MCF 10A (cell line): ENCODE data around the gene TRIM41. TPM values are rescaled to one million over a fixed set of nuclear protein-coding genes. Genes with fewer than 3 reads are reported as not detected.
"Not testable (repeated sequence)": the region's sequence is repeated elsewhere in the genome, so short reads cannot be mapped to it uniquely, and the experiment has no call there.

Source experiments
- BruUV-seq: library from RNA; stranded (reverse); fragments of 400-500 nt; replicated peaks from 2 replicates; lab custom pipeline; 2021; lab: Mats Ljungman, UMichigan
- CTCF ChIA-PET: fragments of 300-600 bp; sonication (Branson Sonifier 250); formaldehyde crosslinking; extraction: SDS; loops from one replicate; lab custom pipeline; 2021; ENCODE audit warnings: antibody characterized with exemption, inconsistent platforms; lab: Yijun Ruan, JAX
- POLR2A ChIA-PET: fragments of 300-600, 350-650 bp; sonication (Branson Sonifier 250); formaldehyde crosslinking; extraction: SDS; loops from one replicate; lab custom pipeline; 2020; ENCODE audit warnings: antibody characterized with exemption, inconsistent platforms; lab: Yijun Ruan, JAX
- DNase-seq: peaks from one replicate; pipeline ENCODE4 v3.0.0-alpha.2; 2018; ENCODE audit not compliant: unreplicated experiment
- H3K27ac Mint-ChIP-seq: one replicate; pipeline ENCODE4 v1.8.0; 2022; ENCODE audit warnings: mild to moderate bottlenecking, low read depth, mixed read lengths; ENCODE audit not compliant: unreplicated experiment
- H3K27me3 Mint-ChIP-seq: one replicate; pipeline ENCODE4 v1.8.0; 2022; ENCODE audit warnings: mixed read lengths; ENCODE audit not compliant: insufficient read depth, unreplicated experiment
- H3K36me3 Mint-ChIP-seq: one replicate; pipeline ENCODE4 v1.8.0; 2022; ENCODE audit warnings: mild to moderate bottlenecking, moderate library complexity, mixed read lengths; ENCODE audit not compliant: insufficient read depth, unreplicated experiment
- H3K4me1 Mint-ChIP-seq: one replicate; pipeline ENCODE4 v1.8.0; 2022; ENCODE audit warnings: mixed read lengths; ENCODE audit not compliant: insufficient read depth, unreplicated experiment
- H3K4me3 Mint-ChIP-seq: one replicate; pipeline ENCODE4 v1.8.0; 2022; ENCODE audit warnings: mild to moderate bottlenecking, moderate library complexity, mixed read lengths; ENCODE audit not compliant: unreplicated experiment
- H3K9me3 Mint-ChIP-seq: one replicate; pipeline ENCODE4 v1.8.0; 2022; ENCODE audit warnings: mixed read lengths; ENCODE audit not compliant: unreplicated experiment
- intact Hi-C: fragments of 100-400 bp; cut with micrococcal nuclease; formaldehyde crosslinking; loops from 2 replicates; pipeline ENCODE4 v1.14.1; 2022
- total RNA-seq: library from RNA; stranded (reverse); gene quantifications from 2 replicates; pipeline ENCODE4 v1.2.3, GENCODE V29; 2022
- TF ChIP-seq, protein P1 (sequence below): fragments of 200-600 bp; IDR thresholded peaks from one replicate; pipeline ENCODE4 v1.8.0; 2022; ENCODE audit warnings: antibody characterized with exemption, mild to moderate bottlenecking; ENCODE audit not compliant: unreplicated experiment

The TRIM41 gene
- total RNA-seq, 1 experiment from 2014 or later, result 49.4 TPM

DNA sequence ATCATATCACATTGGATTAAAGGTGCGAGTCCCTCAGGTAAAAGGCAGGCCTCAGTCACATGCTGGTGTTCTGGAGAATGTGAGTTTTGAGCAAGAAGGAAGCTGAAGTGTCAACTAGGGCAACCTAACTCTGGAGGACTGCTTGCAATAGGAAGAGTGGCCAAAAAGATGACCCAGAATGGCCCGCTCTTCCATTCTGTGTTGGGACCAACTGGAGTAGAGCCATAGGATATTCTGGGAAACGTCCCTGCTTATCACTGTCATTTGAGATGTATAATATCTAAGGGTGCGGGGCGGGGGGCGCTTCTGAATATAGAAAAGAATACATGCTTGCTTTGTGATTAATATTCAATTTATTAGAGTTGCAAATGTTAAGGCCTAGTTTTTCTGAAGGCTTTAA, 11.0 kb upstream of the TRIM41 start:
- Mint-ChIP-seq H3K36me3 (peaks cover 13% of the 10 kb centered on the region), H3K4me3 (no peak overlapping the region), H3K4me1 (peaks cover 19% of the 10 kb centered on the region), H3K27ac (no peak overlapping the region), H3K9me3 (no peaks in the 10 kb centered on the region), H3K27me3 (no peaks in the 10 kb centered on the region)
- no peak for DNase-seq
- no TSS peak for BruUV-seq
- TF ChIP-seq, protein P1, sequence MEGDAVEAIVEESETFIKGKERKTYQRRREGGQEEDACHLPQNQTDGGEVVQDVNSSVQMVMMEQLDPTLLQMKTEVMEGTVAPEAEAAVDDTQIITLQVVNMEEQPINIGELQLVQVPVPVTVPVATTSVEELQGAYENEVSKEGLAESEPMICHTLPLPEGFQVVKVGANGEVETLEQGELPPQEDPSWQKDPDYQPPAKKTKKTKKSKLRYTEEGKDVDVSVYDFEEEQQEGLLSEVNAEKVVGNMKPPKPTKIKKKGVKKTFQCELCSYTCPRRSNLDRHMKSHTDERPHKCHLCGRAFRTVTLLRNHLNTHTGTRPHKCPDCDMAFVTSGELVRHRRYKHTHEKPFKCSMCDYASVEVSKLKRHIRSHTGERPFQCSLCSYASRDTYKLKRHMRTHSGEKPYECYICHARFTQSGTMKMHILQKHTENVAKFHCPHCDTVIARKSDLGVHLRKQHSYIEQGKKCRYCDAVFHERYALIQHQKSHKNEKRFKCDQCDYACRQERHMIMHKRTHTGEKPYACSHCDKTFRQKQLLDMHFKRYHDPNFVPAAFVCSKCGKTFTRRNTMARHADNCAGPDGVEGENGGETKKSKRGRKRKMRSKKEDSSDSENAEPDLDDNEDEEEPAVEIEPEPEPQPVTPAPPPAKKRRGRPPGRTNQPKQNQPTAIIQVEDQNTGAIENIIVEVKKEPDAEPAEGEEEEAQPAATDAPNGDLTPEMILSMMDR, result no peak
- CTCF ChIA-PET, result interaction anchor here (1.2 to 1.3 kb wide), 3 partner anchors 22 to 28 kb away, joined by 3 to 5 read pairs (median 4); no protein-coding TSS in a partner anchor
- intact Hi-C loops, result no loop called here
- POLR2A ChIA-PET, result interaction anchor here (1.7 to 2.6 kb wide), 2 partner anchors 11 to 20 kb away, joined by 6 to 7 read pairs; partner anchors contain the start of gene TRIM41

DNA sequence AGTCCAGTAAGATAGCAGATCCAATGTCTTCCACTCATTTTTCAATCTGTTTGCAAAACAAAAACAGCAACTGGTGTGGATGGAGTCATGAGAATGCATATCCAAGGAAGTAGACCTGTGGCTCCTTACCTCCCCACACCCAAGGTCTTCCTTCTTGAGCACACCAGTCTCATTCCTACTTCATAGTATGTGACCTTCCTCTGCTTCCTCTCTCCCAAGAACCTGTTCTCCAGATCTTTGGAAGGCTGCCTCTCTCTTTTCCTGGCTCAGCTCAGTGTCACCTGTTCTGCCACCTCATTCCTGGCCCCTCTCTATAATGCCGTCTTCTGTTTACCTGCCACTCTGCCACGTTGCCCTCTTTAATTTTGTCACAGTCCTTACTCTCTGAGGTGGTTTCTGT, 10.1 kb upstream of the TRIM41 start:
- Mint-ChIP-seq H3K36me3 (peaks cover 8% of the 10 kb centered on the region), H3K27me3 (no peaks in the 10 kb centered on the region), H3K4me1 (peaks cover 24% of the 10 kb centered on the region), H3K27ac (no peak overlapping the region), H3K9me3 (no peaks in the 10 kb centered on the region), H3K4me3 (no peak overlapping the region)
- BruUV-seq, result no TSS peak
- intact Hi-C loops, result no loop called here
- TF ChIP-seq, protein P1, result no peak
- ChIA-PET POLR2A (interaction anchor here (0.7 to 2.6 kb wide), 3 partner anchors 10 to 1945 kb away, joined by 4 to 7 read pairs (median 6); partner anchors contain the start of gene TRIM41), CTCF (interaction anchor here (0.6 to 1.3 kb wide), 4 partner anchors 23 to 69 kb away, joined by 3 to 5 read pairs (median 4); no protein-coding TSS in a partner anchor)
- DNase-seq, result no peak

DNA sequence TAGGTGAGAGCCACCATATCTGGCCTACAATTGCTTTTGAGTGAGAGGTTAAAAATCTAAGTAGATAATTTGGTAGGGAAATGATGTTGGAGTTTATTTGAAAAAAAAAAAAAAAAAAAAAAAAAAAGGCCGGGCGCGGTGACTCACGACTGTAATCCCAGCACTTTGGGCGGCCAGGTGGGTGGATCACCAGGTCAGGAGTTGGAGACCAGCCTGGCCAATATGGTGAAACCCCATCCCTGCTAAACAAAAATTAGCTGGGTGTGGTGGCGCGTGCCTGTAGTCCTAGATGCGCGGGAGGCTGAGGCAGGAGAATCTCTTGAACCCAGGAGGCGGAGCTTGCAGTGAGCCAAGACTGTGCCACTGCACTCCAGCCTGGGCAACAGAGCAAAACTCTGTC, 8.8 kb upstream of the TRIM41 start:
- CTCF ChIA-PET, H3K9me3 Mint-ChIP-seq, H3K27me3 Mint-ChIP-seq, H3K4me3 Mint-ChIP-seq, BruUV-seq, H3K27ac Mint-ChIP-seq, intact Hi-C loops: not testable (repeated sequence)
- POLR2A ChIA-PET, result interaction anchor here (0.9 to 1.6 kb wide), 3 partner anchors 9 to 27 kb away, joined by 3 to 4 read pairs (median 4); partner anchors contain the start of gene TRIM7
- peaks cover 11% of the 10 kb centered on the region for H3K36me3 Mint-ChIP-seq
- peaks cover 18% of the 10 kb centered on the region for H3K4me1 Mint-ChIP-seq
- peak; percentile 56 for DNase-seq

DNA sequence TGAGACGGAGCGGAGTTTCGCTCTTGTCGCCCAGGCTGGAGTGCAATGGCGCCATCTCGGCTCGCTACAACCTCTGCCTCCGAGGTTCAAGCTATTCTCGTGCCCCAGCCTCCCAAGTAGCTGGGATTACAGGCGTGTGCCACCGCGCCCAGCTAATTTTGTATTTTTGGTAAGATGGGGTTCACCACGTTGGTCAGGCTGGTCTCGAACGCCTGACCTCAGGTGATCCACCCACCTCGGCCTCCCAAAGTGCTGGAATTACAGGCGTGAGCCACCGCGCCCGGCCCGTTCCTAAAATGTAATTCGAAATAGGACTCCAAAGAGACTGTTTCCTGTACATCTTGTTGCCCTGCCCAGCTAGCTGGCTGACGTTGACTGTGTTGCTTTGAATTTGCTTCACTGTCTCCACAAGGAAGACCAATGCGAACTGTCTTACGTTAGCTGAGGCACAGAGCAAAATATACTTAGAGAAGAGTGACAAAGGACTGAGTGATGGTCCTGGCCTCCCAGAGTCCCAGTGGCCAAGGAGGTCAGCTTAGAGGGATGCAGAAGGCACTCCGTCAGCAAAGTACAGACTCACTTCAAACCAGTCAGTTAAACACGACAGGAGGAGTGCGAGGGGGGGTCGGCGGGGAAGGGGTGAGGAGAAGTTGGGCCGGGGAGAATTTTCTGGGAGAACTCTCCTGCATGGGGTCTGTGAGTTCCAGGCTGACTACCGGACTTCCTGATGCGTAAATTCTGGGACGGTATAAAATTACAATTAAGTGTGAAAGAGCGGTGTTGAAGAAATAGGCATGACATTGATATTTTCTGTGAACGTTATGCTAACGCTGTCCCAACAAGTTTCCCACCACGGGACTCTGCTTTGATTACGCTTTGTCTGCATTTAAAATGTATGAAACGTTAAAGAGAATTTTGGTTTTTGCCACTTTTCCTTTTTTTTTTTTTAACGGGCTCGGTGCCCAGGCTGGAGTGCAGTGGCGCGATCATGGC, 6.8 kb upstream of the TRIM41 start:
- peak overlapping the region; percentile 21 for H3K27ac Mint-ChIP-seq
- intact Hi-C loops, result loop anchor here (5.0 kb wide), 1 partner anchor 34 kb away; no protein-coding TSS in a partner anchor
- TF ChIP-seq, protein P1, result no peak
- CTCF ChIA-PET, result interaction anchor here (0.6 to 1.2 kb wide), 3 partner anchors 31 to 350 kb away, joined by 3 to 4 read pairs (median 4); no protein-coding TSS in a partner anchor
- H3K4me1 Mint-ChIP-seq, result peaks cover 25% of the 10 kb centered on the region
- POLR2A ChIA-PET, result interaction anchor here (0.7 to 2.5 kb wide), 5 partner anchors 9 to 32 kb away, joined by 3 to 33 read pairs (median 8); partner anchors contain the start of gene TRIM7
- no TSS peak for BruUV-seq
- H3K9me3 Mint-ChIP-seq, result no peaks in the 10 kb centered on the region
- H3K4me3 Mint-ChIP-seq, result peak overlapping the region; percentile 72
- no peaks in the 10 kb centered on the region for H3K27me3 Mint-ChIP-seq
- H3K36me3 Mint-ChIP-seq, result peaks cover 18% of the 10 kb centered on the region
- DNase-seq, result peak; percentile 82
